ENCODE results near the gene TGFB1. TPM values are rescaled to one million over a fixed set of nuclear protein-coding genes. Genes with fewer than 3 reads are reported as not detected.
"Not testable (repeated sequence)": the region's sequence is repeated elsewhere in the genome, so short reads cannot be mapped to it uniquely, and the experiment has no call there.

TGFB1 gene
- total RNA-seq, 1 experiment from 2014 or later: 102 TPM

- TF ChIP-seq, protein P1, sequence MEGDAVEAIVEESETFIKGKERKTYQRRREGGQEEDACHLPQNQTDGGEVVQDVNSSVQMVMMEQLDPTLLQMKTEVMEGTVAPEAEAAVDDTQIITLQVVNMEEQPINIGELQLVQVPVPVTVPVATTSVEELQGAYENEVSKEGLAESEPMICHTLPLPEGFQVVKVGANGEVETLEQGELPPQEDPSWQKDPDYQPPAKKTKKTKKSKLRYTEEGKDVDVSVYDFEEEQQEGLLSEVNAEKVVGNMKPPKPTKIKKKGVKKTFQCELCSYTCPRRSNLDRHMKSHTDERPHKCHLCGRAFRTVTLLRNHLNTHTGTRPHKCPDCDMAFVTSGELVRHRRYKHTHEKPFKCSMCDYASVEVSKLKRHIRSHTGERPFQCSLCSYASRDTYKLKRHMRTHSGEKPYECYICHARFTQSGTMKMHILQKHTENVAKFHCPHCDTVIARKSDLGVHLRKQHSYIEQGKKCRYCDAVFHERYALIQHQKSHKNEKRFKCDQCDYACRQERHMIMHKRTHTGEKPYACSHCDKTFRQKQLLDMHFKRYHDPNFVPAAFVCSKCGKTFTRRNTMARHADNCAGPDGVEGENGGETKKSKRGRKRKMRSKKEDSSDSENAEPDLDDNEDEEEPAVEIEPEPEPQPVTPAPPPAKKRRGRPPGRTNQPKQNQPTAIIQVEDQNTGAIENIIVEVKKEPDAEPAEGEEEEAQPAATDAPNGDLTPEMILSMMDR (conservative IDR thresholded peaks at IDR 0.05; ENCODE audit: low read depth, low read length): no peak
- no peak for TF ChIP-seq EZH2 (IDR thresholded peaks at IDR 0.05; ENCODE audit: borderline replicate concordance, low read depth, low read length, poor library complexity, severe bottlenecking)
- POLR2A ChIA-PET (ENCODE audit: low non-redundant PET): no interaction called here
- Histone ChIP-seq H3K9me3 (ENCODE audit: low read depth, low read length, poor library complexity, severe bottlenecking) (no peaks in the 10 kb centered on the region), H3K27ac (ENCODE audit: low read depth, low read length, poor library complexity, severe bottlenecking) (no peak overlapping the region), H3K4me1 (ENCODE audit: insufficient read depth, low read length, poor library complexity, severe bottlenecking) (no peaks in the 10 kb centered on the region), H3K36me3 (ENCODE audit: insufficient read depth, low read length, poor library complexity, severe bottlenecking) (peaks cover 98% of the 10 kb centered on the region), H3K27me3 (replicated peaks; ENCODE audit: insufficient read depth, low read depth, low read length, poor library complexity) (no peaks in the 10 kb centered on the region), H3K4me3 (ENCODE audit: low read depth, low read length, poor library complexity, severe bottlenecking) (no peak overlapping the region)
- CTCF ChIA-PET: no interaction called here
- no TSS peak for BruUV-seq (replicated peaks)
- intact Hi-C loops (cut with micrococcal nuclease; ENCODE audit: unreplicated experiment): no loop called here
- DNase-seq (ENCODE audit: low spot score): no peak
Observed at GRCh38 chr19:41295499-41295898, 58.2 kb downstream of the TGFB1 start.

DNA sequence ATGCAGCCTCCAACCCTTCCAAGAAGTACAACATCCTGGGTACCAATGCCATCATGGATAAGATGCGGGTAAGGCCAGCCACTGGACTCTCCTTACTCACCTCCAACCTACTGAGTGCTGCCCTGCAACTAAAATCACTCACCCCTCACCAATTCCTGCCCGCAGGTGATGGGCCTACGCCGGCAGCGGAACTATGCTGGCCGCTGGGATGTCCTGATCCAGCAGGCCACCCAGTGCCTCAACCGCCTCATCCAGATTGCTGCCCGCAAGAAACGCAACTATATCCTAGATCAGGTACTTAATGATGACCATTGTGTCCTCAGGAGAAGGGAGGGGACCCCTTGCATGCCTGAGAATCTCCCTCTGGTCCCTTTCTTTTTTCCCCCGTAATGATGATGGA lies 59.3 kb downstream of the TGFB1 start:
- Histone ChIP-seq H3K9me3 (ENCODE audit: low read depth, low read length, poor library complexity, severe bottlenecking) (no peaks in the 10 kb centered on the region), H3K36me3 (ENCODE audit: insufficient read depth, low read length, poor library complexity, severe bottlenecking) (peaks cover 97% of the 10 kb centered on the region), H3K4me1 (ENCODE audit: insufficient read depth, low read length, poor library complexity, severe bottlenecking) (no peaks in the 10 kb centered on the region), H3K27me3 (replicated peaks; ENCODE audit: insufficient read depth, low read depth, low read length, poor library complexity) (no peaks in the 10 kb centered on the region), H3K4me3 (ENCODE audit: low read depth, low read length, poor library complexity, severe bottlenecking) (no peak overlapping the region), H3K27ac (ENCODE audit: low read depth, low read length, poor library complexity, severe bottlenecking) (no peak overlapping the region)
- BruUV-seq (replicated peaks): no TSS peak
- intact Hi-C loops (cut with micrococcal nuclease; ENCODE audit: unreplicated experiment): no loop called here
- ChIA-PET POLR2A (ENCODE audit: low non-redundant PET) (no interaction called here), CTCF (interaction anchor here (0.6 kb wide), 1 partner anchor 155 kb away, joined by 11 read pairs; no protein-coding TSS in a partner anchor)
- TF ChIP-seq, protein P1 (conservative IDR thresholded peaks at IDR 0.05; ENCODE audit: low read depth, low read length): no peak
- no peak for TF ChIP-seq EZH2 (IDR thresholded peaks at IDR 0.05; ENCODE audit: borderline replicate concordance, low read depth, low read length, poor library complexity, severe bottlenecking)
- DNase-seq (ENCODE audit: low spot score): no peak

DNA sequence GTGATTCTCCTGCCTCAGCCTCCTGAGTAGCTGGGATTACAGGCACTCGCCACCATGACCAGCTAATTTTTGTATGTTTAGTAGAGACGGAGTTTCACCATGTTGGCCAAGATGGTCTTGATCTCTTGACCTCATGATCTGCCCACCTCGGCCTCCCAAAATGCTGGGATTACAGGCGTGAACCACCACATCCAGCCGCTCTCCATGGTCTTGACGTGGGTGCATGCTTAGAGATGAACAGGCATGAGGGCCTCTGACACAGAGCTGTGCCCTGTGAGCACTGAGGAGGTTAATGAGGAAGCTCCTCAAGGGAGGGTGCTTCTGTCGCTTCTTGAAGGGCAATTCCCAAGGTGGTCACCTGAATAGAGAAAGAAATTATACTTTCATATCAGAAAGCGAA lies 63.9 kb downstream of the TGFB1 start:
- CTCF ChIA-PET; H3K4me3 ChIP-seq (ENCODE audit: low read depth, low read length, poor library complexity, severe bottlenecking); H3K27ac ChIP-seq (ENCODE audit: low read depth, low read length, poor library complexity, severe bottlenecking); DNase-seq (ENCODE audit: low spot score); intact Hi-C loops (cut with micrococcal nuclease; ENCODE audit: unreplicated experiment); H3K4me1 ChIP-seq (ENCODE audit: insufficient read depth, low read length, poor library complexity, severe bottlenecking); H3K9me3 ChIP-seq (ENCODE audit: low read depth, low read length, poor library complexity, severe bottlenecking); H3K27me3 ChIP-seq (replicated peaks; ENCODE audit: insufficient read depth, low read depth, low read length, poor library complexity); BruUV-seq (replicated peaks): not testable (repeated sequence)
- POLR2A ChIA-PET (ENCODE audit: low non-redundant PET): interaction anchor here (0.6 kb wide), 1 partner anchor 535 kb away, joined by 9 read pairs; no protein-coding TSS in a partner anchor
- H3K36me3 ChIP-seq (ENCODE audit: insufficient read depth, low read length, poor library complexity, severe bottlenecking): peaks cover 94% of the 10 kb centered on the region
